ENCODE measurements around the gene DOCK1. TPM values are rescaled to one million over a fixed set of nuclear protein-coding genes. Genes with fewer than 3 reads are reported as not detected.
"Not testable (repeated sequence)": the region's sequence is repeated elsewhere in the genome, so short reads cannot be mapped to it uniquely, and the experiment has no call there.

The DOCK1 gene
- total RNA-seq, 2 donors from 2014 or later, result 72.4 to 89.3 TPM

DNA sequence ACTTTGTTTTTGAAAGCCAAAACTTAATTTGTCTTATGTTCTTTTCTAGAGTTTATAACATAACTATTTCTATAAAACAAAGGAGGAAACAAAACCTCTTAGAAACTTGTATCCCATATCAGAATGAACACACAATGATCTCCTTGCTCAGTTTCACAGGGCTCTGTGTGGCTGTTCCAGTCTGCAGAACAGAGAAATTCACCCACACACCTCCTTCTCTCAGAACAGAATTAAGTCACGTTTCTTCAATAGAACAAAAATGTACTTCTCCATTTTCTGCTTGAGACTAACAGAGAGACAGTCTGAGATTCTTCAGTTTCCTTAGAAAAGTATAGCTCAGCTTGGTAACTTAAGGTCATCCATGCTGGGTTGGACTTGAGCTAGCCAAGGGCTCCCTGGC lies 15.8 kb upstream of the DOCK1 start:
- no peak overlapping the region for H3K27ac ChIP-seq (ENCODE audit: low read depth, low read length)
- no peaks in the 10 kb centered on the region for H3K9me3 ChIP-seq (ENCODE audit: control insufficient read depth, low read length)
- no peak for DNase-seq
- Mint-ChIP-seq H3K4me1 (no peaks in the 10 kb centered on the region), H3K36me3 (ENCODE audit: low read depth) (no peaks in the 10 kb centered on the region), H3K27me3 (ENCODE audit: insufficient read depth) (no peaks in the 10 kb centered on the region), H3K27ac (no peak overlapping the region), H3K9me3 (peaks cover 19% of the 10 kb centered on the region), H3K4me3 (no peak overlapping the region)
- no peaks in the 10 kb centered on the region for H3K4me1 ChIP-seq (ENCODE audit: control insufficient read depth, insufficient read depth, low read length)
- no peak for TF ChIP-seq CTCF (conservative IDR thresholded peaks at IDR 0.05)
- WGBS, 2 experiments (ENCODE audit: insufficient coverage in 1 of 2, insufficient read length in 1 of 2), result 78 to 80% methylated on average over 1 of the region's 1 CpG
- H3K9ac ChIP-seq (ENCODE audit: extremely low read depth, low read length, poor library complexity, severe bottlenecking), result no peak overlapping the region
- no peak overlapping the region for H3K4me3 ChIP-seq (ENCODE audit: low read length)
- H3K27me3 ChIP-seq (ENCODE audit: control insufficient read depth, insufficient read depth, low read length, poor library complexity, severe bottlenecking), result no peaks in the 10 kb centered on the region
- H3K36me3 ChIP-seq (ENCODE audit: control insufficient read depth, insufficient read depth, low read length), result no peaks in the 10 kb centered on the region

DNA sequence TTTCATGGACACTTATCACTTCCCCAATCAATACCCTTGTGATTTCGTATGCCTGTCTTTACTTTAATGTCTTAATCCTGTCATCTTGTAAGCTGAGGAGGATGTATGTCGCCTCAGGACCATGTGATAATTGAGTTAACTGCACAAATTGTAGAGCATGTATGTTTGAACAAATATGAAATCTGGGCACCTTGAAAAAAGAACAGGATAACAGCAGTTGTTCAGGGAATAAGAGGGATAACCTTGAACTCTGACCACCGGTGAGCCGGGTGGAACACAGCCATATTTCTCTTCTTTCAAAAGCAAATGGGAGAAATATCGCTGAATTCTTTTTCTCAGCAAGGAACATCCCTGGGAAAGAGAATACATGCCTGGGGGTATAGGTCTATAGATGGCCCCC lies 14.4 kb upstream of the DOCK1 start:
- not testable (repeated sequence) for H3K27ac Mint-ChIP-seq
- WGBS, 2 experiments (ENCODE audit: insufficient coverage in 1 of 2, insufficient read length in 1 of 2), result 85 to 100% methylated on average over 3 to 5 of the region's 5 CpGs

DNA sequence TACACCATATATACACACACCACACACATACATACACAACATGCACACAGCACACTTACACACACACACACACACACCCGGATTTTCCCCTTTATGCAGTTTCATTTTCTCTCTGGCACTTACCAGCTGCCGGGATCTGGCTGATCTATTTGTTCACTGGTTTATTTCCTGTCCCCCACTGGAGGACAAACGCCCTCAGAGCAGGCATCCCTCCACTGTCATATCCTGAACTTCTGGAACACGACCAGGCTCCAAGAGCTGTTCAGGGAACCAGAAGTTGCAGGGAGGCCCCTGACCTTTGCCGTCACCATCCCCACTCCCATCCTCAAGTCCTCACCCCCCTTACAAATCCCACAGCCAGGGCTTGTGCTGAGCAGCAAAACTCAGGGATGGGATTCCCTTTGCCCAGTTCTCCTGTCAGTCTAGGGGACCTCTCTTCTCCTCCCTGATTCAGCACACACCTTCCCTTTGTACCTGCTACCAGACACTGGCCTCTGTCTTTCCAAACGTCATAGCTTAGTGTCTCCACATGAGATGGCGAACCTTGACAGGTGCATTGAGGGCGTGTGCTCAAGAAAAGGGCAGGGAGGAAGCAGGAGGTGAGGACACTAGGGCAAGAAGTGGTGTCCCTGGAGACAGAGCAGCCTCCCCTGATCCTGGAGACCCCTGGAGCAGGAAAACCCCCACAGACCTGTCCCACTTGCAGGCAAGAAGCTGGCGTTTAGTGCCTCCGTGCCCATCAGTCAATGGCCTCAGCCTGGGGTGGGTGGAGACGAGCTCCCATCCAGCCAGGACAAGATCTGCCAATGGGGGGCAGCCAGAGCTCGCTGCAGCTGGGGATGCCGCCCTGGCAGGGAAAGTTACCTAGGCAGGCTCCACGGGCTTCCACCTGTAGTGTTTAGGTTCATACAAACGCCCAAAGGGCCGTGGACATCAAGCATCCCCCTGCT lies 12.7 kb upstream of the DOCK1 start:
- no peaks in the 10 kb centered on the region for H3K27me3 ChIP-seq (ENCODE audit: control insufficient read depth, insufficient read depth, low read length, poor library complexity, severe bottlenecking)

More for the DNA sequence above, 14.4 kb upstream of the DOCK1 start:
- not testable (repeated sequence) for H3K36me3 Mint-ChIP-seq (ENCODE audit: low read depth); H3K27ac ChIP-seq (ENCODE audit: low read depth, low read length); H3K9ac ChIP-seq (ENCODE audit: extremely low read depth, low read length, poor library complexity, severe bottlenecking); H3K4me3 ChIP-seq (ENCODE audit: low read length); H3K27me3 ChIP-seq (ENCODE audit: control insufficient read depth, insufficient read depth, low read length, poor library complexity, severe bottlenecking); H3K27me3 Mint-ChIP-seq (ENCODE audit: insufficient read depth); DNase-seq; H3K4me3 Mint-ChIP-seq; H3K4me1 ChIP-seq (ENCODE audit: control insufficient read depth, insufficient read depth, low read length); H3K9me3 ChIP-seq (ENCODE audit: control insufficient read depth, low read length); H3K36me3 ChIP-seq (ENCODE audit: control insufficient read depth, insufficient read depth, low read length); H3K4me1 Mint-ChIP-seq
- peaks cover 17% of the 10 kb centered on the region for H3K9me3 Mint-ChIP-seq

More for the DNA sequence above, 12.7 kb upstream of the DOCK1 start:
- Mint-ChIP-seq H3K4me3 (no peak overlapping the region), H3K9me3 (peaks cover 15% of the 10 kb centered on the region), H3K36me3 (ENCODE audit: low read depth) (no peaks in the 10 kb centered on the region), H3K27me3 (ENCODE audit: insufficient read depth) (peaks cover 2% of the 10 kb centered on the region), H3K4me1 (no peaks in the 10 kb centered on the region), H3K27ac (no peak overlapping the region)
- Histone ChIP-seq H3K36me3 (ENCODE audit: control insufficient read depth, insufficient read depth, low read length) (no peaks in the 10 kb centered on the region), H3K4me3 (ENCODE audit: low read length) (no peak overlapping the region), H3K9me3 (ENCODE audit: control insufficient read depth, low read length) (no peaks in the 10 kb centered on the region), H3K9ac (ENCODE audit: extremely low read depth, low read length, poor library complexity, severe bottlenecking) (no peak overlapping the region), H3K4me1 (ENCODE audit: control insufficient read depth, insufficient read depth, low read length) (no peaks in the 10 kb centered on the region), H3K27ac (ENCODE audit: low read depth, low read length) (no peak overlapping the region)
- WGBS, 2 experiments (ENCODE audit: insufficient coverage in 1 of 2, insufficient read length in 1 of 2), result 86 to 89% methylated on average over 11 to 16 of the region's 16 CpGs
- DNase-seq, result no peak
- no peak for TF ChIP-seq CTCF (conservative IDR thresholded peaks at IDR 0.05)

Data from endodermal cell (in vitro differentiated cells).